Loucy (cell line): ENCODE results near the gene INSYN2B.

Experiments
- EZH2phosphoT487 ChIP-seq: fragments of 200-600 bp; IDR thresholded peaks from 2 replicates; pipeline ENCODE4 v1.6.1; 2018; ENCODE audit warnings: antibody characterized with exemption, mild to moderate bottlenecking, moderate library complexity, borderline replicate concordance
- TF ChIP-seq, protein P1 (sequence below): fragments of 200-600 bp; sonication (generic); conservative IDR thresholded peaks from 2 replicates; pipeline ENCODE4 v1.5.1; 2014; ENCODE audit warnings: mild to moderate bottlenecking, antibody characterized with exemption, low read length

DNA sequence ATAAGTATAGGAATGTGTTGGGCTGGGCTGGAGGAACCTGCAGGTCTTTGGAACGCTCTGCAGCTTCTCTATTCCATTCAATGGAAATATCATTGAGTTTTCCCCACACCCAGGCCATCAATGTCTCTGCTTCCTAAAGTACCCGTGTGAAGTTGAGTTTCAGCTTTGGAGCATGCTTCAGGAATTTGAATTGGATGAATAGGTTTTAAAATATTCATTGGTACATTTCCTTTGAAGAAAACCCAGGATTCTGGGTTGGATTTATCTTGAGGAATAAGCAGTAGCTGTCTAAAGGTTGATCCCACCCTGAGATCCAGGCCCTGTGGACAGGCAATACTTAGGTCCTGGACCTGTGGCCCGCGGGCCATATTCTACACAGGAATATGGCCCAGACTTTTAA is 37.3 kb downstream of the INSYN2B start:
- no peak for TF ChIP-seq EZH2phosphoT487
- TF ChIP-seq, protein P1, sequence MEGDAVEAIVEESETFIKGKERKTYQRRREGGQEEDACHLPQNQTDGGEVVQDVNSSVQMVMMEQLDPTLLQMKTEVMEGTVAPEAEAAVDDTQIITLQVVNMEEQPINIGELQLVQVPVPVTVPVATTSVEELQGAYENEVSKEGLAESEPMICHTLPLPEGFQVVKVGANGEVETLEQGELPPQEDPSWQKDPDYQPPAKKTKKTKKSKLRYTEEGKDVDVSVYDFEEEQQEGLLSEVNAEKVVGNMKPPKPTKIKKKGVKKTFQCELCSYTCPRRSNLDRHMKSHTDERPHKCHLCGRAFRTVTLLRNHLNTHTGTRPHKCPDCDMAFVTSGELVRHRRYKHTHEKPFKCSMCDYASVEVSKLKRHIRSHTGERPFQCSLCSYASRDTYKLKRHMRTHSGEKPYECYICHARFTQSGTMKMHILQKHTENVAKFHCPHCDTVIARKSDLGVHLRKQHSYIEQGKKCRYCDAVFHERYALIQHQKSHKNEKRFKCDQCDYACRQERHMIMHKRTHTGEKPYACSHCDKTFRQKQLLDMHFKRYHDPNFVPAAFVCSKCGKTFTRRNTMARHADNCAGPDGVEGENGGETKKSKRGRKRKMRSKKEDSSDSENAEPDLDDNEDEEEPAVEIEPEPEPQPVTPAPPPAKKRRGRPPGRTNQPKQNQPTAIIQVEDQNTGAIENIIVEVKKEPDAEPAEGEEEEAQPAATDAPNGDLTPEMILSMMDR = no peak
